GM21717 (cell line): ENCODE measurements around the gene QRFP.

Experiments
- ATAC-seq: cut with Tn5 transposase; IDR thresholded peaks from one replicate; pipeline ENCODE4 v1.9.1; 2021; ENCODE audit warnings: mild to moderate bottlenecking, moderate library complexity; ENCODE audit not compliant: unreplicated experiment

The QRFP gene

DNA sequence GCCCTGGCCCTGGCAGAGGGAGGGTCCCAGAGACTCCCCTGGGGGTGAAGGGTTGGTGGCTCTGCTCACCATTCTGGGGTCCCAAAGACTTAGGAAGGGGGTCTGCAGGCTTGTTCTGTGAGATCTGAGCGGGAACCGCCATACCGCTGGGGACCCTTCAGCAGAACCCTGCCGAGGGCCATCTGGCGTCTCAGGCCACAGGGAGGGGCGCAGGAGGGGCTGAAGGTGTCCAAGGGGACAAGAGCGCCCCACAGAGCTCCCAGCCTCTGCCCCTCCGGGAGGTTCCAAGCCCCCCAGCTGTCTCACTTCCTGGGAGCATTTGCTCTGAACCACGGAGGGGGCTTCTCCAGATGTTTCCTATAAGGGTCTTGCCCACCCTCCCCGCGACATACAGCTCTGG, 37.6 kb upstream of the QRFP start:
- ATAC-seq, result no peak

DNA sequence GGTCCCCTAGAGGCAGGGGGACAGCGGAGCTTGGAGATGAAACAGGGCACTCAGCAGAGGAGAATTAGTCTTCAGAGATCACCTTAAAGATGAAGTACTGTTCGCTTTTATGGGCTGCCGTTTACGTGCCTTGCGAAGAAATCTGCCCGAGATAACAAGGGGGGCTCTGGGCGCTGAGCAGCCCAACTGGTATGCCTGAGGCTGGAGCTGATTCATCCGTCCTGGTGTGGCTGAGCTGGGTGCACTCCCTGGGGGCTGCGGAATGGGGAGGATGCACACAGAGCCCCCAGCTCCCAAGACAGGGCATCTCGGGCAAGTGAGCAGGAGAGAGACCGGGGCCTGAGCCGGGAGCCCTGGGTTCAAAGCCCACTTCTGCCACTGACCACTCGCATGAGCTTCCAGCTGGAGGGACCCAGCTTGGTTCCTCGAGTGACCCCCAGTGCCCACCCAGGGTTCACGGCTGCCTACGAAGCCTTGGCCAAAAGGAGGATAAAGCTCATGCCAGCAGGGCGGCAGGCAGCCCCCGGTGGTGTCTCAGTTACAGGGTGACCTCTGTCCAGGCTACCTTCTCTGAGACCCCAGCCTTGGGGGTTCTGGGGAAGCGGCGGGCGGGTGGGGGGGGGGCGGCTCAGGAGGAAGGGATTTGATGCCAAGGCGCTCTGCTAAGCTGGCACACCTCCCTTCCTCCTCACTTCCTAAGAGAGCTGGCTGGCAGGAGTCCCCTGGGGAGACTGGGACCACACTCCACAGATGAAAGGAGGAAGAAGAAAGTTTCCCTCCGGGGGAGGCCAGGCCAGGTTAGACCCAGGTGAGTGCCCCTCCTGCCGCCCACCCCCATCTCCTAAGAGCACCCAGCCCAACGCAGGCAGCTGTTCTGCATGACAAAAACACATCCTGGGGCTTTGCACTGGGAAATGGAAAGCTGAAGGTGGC, 36.8 kb upstream of the QRFP start:
- no peak for ATAC-seq

DNA sequence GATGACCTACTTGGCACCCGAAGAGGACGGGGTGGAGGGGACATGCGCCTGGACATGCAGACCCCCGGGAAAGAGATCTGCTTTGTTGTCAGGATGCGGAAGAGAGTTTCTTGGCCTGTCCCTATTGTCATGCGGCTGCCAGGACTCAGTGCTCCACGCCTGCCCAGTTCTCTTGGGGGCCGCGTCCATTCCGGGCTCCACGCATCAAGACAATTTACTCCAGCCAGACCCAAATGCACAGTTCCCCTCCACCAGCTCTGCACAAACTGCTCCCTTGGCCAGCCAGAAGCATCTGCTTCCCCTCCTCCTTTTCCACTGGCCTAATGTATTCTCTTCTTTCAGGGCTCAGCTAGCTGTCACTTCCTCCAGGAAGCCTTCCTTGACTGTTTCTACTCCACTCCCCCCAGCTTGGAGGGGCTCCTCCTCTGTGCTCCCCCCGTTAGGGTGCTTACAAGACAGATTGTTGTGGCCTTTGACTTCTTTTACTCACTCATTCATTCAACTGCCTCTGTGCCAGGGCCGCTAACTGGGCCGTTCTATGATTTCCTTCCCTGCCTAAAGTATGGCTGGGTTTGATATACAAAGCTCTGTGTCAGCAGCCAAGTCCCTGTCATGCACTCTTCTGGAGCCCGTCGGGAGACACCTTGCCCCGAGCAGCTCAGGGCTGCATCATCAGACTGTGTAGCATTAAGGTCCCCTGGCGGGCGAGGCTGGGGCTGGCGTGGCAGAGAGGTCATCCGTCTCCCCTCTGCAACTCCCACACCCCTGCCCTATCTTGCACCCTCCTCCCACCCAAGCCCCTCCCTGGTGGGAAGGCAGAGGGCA, 35.9 kb upstream of the QRFP start:
- ATAC-seq, result no peak

DNA sequence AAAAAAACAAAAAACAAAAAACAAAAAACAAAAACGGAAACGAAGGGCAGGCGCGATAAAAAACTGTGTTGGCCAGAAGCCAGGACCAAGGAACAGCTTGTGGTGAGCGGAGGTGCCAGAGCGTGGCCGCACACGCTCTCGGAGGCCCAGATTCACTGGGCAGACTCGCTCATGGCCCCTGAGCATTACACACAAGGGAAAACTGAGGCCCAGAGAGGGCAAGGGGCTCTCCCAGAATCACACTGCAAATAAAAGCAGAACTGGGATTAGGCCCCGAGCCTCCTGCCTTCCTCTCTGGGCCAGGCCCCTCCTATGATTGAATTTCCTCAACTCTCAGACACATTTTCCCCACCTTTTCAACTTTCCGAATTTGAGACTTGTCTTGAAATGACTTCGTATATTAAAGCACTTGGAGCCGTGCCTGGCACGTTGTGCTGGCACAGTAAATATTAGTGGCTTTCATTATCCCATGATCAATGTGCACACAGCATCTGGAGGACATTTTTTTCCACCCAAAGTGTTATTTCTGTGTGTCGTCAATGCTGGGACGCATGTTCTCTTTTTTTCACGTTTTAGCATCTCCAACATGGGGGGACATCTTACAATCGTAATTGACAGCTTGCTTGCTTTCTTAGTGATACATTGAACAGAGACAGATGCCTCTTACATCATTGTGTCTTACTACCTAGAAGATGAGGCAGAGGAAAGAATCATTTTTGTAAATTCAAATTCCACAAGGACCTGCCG, 35.1 kb upstream of the QRFP start:
- ATAC-seq, result peak; percentile 43

DNA sequence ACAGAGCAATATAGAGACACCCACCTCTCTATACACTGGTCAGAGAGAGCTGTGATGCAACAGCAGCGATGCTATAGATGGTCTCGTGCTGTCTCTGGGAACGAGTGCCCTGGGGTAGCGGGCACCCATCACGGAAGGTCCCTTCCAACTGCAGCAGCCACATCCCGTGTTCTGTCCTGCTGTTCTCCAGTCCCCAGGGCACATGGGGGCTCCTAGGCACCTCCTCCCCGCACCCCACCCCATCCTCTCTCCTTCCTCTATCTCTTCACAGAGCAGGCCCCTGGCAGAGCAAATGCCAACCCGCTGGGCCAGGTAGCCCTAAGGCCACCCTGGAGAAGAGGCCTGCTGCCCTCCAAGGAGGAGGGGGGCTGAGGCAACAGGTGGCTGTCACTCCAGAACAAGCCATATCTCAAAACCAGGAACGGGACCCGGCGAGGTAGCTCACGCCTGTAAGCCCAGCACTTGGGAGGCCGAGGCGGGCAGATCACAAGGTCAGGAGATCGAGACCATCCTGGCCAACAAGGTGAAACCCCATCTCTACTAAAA, 34.3 kb upstream of the QRFP start:
- ATAC-seq, result no peak

DNA sequence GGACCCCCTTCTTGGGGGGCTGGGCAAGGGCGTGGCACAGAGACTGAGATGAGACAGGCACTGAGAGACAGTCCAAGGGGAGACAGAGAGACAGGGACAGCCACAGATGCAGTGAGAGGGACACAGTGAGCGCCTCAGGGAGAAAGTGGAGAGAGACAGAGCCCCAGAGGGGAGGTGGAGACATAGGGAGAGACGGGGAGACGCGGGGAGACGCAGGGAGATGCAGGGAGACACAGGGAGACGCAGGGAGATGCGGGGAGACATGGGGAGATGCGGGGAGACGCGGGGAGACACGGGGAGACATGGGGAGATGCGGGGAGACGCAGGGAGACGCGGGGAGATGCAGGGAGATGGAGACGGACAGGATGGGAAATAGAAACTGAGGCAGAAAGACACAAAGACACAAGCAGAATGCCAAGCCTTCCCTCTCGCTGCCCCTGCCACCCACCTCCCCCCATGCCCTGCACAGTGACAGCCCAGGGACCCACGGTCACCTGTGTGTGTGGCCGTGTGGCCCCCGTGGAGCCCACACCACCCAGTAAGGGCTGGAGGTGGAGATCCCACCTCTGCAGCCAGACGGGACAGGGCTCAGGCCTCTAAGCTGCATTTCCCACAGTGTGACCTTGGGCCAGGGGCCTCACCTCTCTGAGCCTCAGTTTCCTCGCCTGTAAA, 33.7 kb upstream of the QRFP start:
- no peak for ATAC-seq

DNA sequence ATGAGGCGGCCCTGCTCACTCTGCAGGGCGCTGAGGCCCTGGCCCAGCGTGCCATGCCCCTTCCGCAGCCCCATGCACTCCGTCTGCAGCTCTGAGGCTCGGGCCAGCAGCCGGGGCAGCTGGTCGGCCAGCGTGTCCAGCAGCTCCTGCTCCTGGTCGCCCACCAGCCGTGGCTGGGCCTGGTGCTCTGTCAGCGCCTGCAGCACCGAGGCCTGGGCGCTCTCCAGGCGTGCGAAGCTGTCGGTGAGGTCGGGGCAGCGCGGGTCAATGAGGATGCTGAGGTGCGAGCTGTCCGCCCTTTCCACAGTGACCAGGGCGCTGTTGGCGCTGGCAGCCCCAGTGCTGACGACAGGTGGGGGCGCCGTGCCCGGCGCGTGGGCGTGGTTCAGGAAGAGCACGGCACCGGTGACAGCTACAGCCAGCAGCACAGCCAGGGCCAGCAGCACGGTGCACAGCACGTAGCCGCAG, 33.0 kb upstream of the QRFP start:
- no peak for ATAC-seq

DNA sequence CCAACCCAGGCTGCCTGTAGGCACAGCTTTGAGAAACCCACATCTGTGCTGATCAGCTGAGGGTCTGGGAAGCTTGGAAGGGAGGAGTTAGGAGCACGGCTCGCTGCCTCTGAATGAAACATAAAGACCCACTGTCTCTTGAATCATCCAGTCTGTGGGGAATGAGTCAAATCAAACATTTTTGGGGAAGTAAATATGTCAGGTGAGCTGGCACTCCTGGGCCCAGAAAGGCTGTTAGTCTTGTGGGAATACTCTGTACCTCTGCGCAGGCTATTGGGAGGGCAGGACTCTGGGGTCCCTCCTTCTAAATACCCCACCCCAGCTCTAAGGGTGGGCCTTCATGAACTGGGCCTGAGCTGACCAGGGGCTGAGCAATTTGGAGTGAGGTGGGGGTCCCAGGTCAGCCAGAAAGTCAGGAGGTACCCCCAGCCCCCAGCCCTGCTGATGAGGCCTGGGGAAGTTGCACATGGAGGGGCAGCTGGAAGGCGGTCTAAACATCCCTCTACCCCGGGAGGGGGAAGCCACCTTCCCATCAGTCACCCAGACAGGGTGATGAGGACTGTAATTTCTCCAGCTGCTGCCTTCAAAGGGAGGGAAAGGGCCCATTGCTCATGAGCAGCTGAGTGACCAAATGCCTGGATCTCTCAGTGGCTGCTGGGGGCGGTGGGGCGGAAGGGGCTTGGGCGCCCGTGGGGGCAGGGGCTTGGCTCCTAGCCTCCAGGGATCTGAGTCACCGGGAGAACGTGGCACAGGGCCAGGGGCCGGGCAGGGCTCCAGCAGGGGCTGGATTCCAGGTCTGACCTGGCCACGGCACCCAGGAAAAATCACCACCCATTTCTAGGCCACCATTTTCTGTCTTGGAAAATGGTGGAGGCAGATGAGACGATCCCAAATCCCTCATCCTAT, 31.6 kb upstream of the QRFP start:
- ATAC-seq, result no peak

DNA sequence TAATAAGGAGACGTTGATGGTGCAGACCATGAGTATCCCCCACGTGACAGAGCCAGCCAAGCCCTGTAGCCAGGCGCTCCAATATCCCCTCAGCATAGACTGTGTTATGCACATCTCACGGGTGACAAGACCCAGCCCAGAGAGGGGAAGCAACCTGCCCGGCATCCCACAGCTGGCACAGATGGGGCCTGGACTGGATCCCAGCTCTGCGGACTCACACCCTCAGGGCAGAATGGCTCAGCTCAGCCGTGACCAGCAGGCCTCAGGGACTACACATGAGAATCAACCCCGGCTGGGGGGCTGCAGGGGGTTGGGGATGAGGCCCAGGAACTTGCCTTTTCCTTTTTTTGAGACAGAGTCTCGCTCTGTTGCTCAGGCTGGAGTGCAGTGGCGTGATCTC, 30.7 kb upstream of the QRFP start:
- no peak for ATAC-seq

DNA sequence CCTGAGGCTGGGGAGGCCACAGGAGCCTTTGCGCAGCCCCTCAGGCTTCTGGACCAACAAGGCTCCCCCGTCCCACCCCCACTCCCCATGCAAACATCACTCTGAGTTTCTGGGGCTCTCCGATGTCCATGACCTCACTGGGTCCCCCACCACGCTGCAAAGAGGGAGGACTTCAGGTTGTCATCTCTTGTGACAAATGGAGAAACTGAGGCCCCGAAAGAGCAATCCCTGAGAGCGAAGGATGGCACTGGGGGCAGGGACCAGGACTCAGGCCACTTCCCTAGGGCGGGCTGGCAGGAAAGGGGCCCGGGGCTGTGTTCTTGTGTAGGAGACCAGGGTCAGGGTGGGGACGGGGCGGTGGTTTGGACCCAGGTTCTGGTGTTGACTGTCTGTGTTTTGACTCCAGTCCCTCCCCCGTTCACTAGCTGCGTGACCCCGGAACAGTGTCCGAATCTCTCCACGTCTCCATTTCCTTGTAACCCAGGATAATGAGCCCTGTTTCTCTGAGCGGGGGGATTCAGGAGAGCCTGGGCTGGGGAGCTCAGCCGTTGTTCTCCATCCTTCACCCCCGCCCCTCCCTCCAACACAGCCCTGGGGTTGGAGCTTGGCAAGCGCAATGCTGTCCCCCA, 28.6 kb upstream of the QRFP start:
- ATAC-seq, result no peak

DNA sequence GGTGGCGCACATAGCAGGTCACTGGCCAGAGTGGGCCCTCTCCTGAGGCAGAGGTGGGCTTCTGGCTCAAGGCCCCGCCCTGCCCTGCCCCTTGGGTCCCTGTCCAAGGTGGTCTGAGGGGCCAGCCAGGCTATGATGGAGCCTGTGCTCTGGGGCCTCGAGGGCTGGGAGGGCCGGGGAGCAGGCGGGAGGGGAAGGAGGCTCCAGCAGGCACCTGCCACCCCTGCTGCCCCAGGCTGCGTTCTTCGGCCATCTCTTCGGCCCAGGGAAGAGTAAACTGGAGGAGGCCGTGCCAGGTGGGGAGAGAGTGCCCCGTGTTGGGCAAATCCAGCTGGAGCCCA, 27.8 kb upstream of the QRFP start:
- ATAC-seq, result no peak

DNA sequence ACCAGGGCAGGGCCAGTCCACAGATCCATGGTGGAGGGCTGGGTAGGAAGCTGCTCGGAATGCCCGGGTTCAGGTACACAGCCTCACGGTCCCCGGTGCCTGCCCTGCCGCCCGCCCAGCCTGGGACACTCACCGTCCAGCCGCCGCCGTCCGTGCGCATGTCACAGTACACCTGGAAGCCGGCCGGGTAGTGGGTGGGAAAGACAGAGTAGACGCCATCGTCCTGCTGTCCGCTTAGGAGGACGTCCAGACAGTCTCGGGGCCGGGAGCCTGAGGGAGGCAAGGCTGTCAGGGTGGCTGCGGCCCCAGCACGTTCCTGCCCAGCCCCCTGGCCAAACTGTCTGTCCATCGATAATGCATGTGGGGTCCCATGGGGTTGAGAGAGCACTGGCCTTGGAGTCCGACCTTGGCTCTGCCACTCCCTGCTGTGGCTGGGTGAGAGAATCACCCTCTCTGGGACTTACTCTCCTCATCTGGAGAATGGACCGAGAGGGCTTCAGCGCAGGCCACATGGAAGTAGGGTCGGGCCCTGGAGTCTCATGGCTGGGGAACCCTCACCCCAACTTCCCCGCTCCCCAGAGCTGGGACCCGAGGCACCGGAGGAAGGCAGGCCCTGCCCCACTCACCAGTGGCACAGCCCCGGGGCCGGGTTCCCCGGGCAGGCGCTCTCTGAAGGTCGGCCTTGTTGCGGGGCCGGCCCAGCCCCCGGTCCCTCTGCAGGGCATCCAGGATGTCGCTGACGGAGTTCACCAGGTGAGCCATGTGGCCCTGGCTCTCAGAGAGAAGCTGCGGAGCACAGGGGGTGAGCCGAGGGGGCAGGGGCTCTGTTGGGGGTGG, 27.2 kb upstream of the QRFP start:
- ATAC-seq, result no peak

DNA sequence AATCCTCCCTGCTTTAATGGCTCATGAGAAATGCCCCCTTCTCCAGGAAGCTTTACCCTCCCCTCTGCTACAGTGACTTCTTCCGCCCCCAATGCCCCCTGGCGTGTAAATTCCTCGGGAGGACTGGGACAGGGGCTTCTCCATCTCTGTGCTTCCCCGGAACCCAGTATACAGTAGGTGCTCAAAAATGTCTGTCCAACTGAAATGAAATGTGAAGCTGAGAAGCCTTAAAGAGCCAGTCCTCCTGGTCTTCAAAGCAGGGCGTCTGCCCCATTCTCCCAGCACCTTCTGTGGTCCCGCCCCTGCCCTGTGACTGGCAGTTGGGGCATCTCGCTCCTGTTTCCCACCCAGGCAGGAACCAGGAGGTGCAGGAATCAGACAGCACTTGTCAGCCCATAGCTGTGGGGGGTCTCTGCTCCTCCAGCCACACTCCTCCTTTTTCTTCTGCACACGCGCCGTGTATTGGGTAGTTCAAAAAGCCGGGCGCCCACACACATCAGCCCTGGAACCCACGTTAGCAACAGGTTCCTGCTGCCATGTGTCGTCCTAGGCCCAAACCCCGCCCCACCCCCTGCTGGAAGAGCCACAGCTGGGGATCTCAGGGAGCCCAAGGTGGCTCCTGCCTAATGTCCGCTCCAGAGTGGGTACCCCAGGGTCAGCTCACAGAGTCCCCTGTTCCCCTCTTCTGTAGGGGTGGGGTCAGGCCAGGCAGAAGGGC, 26.4 kb upstream of the QRFP start:
- ATAC-seq, result no peak

DNA sequence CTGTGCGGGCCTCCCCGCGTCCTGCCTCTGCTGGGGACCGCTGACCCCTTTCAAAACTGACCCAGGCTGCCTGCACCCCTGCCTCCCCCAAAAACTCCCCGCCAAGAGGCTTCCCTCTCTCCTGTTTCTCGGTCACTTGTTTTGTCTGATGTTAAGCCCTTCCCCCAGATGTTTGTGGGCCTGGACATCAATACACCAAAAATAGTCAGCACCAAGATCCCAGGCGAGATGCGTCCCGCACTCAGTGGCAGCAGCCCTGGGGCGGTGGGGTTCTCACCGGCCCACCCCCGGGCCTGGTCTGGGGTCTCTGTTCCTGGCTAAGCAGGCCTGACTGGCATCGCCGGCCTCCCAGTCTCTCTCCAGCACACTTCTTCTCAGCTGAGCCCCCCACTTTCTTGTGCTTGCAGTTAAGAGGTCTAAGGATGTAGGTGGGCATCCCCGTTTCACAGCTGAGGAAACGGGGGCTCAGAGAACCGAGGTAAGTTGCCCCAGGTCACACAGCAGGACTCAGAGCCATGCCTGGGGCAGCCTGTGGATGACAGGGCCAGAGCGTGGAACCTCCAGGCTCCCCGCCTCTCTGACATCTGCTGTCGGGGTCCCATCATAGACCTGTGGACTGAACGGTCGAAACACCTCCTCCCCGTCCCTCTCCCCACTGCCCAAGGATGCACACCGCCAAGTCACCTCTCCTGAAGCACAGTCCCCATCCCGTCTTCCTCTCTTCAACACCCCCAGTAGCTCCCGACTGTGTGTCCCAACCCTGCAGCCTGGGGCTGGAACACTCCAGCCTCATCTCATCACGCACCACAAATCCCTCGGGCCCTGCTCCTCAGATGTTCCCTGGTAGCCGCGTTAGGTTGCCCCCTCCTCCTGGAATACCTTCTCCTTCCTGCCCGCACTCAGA, 25.6 kb upstream of the QRFP start:
- no peak for ATAC-seq

DNA sequence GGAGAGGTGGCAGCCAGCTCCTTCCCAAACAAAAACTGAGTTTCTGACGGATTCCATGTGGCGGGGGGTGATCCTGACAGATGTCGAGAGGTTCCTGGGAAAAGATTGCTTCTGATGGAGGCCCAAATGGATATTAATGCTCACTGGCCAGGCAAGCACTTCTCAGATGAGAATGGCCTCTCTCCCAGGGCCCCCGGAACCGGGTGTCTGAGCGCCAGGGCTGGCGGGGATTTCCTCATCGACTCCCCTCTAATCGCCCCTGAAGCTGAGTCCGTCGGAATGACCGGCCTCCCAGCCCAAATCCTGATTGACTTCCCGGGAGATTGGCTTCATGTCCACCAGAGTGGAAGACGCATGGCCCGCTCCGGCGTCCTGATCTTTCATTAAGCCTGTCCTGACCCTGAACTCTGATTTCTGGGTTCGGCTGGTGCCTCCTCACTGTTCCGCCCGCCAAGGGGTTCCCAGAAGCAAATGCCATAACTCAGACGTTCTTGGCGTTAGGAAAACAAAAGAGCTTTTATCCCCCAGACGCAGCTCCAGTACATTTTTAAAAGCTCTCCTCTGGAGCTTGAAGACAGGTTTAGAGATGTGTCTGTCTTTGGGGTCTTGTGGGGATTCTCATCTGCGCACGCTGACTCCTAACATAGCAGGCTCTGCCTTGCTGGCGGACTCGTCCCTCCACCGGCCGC, 24.8 kb upstream of the QRFP start:
- no peak for ATAC-seq

DNA sequence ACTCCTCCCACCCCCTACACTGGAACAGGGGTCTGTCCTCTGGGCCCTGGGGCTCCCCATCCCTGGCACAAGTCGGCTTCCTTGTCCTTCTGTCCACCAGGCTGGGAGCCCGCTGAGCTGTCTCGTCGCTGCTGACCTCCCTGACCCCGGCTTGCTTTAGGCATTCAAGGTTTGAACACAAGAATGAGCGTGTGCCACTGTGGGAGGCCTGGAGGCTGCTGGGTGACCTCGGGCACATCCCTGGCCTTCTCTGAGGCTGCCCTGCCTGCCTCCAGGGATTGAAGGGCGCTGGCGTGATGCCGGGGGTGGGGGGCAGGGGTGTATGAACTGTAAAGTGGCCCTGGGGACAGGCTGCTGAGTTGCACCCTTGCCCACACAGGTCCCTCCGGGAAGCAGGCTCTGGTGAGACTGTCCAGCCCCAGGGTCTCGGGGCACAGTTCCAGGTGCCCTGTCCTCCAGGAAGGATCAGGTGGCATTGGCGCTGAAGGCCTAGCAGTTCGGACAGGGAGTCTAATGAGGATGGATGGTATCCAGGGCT, 24.2 kb upstream of the QRFP start:
- no peak for ATAC-seq
